Measurements from ENCODE around the gene ATXN7.

Gene ATXN7

DNA sequence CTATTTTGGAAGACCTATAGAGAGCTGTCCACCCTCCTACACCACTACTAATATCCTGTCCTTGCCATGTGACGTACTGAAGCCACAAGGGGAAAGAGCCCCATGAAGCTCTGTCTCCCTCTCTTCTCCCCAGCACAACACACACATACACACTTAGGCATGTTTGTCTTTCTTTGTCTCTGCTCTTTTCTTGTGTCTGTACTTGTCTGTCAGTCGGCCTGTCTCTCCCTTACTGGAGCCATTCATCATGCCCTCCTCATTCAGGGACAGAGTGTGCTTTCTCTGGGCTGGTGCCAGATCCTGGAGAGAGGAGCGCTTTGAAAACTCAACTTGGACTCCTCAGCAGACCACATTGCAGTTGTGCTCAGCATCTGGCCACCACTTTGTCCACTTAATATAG, 112.1 kb downstream of the ATXN7 start:
- no peak overlapping the region for H3K27ac ChIP-seq
- TF ChIP-seq ZFX (IDR thresholded peaks at IDR 0.05), result no peak
- TF ChIP-seq, protein P1, sequence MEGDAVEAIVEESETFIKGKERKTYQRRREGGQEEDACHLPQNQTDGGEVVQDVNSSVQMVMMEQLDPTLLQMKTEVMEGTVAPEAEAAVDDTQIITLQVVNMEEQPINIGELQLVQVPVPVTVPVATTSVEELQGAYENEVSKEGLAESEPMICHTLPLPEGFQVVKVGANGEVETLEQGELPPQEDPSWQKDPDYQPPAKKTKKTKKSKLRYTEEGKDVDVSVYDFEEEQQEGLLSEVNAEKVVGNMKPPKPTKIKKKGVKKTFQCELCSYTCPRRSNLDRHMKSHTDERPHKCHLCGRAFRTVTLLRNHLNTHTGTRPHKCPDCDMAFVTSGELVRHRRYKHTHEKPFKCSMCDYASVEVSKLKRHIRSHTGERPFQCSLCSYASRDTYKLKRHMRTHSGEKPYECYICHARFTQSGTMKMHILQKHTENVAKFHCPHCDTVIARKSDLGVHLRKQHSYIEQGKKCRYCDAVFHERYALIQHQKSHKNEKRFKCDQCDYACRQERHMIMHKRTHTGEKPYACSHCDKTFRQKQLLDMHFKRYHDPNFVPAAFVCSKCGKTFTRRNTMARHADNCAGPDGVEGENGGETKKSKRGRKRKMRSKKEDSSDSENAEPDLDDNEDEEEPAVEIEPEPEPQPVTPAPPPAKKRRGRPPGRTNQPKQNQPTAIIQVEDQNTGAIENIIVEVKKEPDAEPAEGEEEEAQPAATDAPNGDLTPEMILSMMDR (conservative IDR thresholded peaks at IDR 0.05), result no peak

DNA sequence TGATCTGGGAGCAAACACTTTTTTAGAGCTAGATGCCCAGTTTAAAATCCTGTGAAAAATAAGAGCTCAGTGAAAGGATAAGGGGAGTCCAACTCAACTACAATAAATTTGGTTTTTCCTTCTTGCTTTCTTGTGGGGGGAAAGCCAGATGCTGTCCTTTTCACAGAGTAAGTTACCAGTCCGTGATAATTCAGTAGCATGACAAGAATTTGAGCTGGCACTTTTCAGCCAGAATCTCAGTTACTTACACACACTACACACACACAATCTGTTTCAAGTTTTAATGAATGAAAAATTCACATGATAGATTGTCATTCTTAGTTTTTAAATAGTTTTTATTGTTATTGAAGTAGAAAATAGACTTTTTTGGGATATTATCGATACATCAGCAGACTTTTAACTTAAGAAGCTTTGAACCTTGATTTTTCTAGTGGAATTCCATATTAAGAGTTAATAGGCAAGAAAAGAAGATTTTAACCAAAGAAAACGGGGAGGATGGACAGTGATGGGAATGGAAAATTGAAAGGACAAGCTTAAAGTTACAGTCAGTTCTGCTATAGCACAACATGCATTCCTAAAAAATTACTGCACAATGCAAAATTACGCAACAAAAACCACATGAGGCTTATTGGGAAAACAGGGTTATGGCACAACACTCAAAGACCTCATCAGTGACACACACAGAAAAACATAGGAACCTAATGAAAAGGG, 112.6 kb downstream of the ATXN7 start:
- H3K27ac ChIP-seq, result no peak overlapping the region
- TF ChIP-seq, protein P1 (conservative IDR thresholded peaks at IDR 0.05), result no peak
- no peak for TF ChIP-seq ZFX (IDR thresholded peaks at IDR 0.05)

DNA sequence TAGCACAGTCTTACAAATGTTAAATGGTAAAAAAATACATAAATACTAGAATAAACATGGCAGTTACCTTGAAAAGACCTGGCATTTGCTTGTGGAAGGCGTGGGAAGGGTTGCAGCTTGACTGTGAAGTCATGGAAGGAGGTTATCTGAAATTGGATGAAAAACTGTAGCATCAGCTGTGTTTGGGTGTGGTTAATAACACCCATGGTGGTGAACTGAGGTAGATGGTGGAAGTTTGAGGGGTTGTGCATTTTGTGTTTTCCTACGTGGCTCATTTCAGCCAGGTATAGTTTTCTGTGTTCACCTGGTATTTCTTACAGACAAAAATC, 113.2 kb downstream of the ATXN7 start:
- no peak for TF ChIP-seq ZFX (IDR thresholded peaks at IDR 0.05)
- TF ChIP-seq, protein P1 (conservative IDR thresholded peaks at IDR 0.05), result no peak
- H3K27ac ChIP-seq, result no peak overlapping the region

DNA sequence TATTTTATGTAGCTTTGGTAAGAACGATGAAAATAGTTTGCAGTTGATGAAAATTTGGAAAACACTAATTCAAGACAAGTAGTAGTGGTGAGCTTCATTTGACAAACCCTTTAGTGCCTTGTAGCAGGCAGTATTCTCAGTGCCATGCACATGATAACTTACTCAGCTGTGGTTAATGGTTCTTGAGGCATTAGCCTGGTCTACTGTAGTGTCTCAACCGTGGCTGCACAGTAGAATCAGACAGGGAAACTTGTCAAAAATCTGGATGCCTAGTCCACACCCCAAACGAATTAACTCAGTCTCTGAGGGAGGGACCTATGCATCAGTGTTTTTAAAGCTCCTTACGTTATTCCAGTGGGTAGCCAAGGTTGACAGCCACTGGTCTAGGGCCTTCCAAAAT, 114.2 kb downstream of the ATXN7 start:
- TF ChIP-seq, protein P1 (conservative IDR thresholded peaks at IDR 0.05), result no peak
- H3K27ac ChIP-seq, result no peak overlapping the region

DNA sequence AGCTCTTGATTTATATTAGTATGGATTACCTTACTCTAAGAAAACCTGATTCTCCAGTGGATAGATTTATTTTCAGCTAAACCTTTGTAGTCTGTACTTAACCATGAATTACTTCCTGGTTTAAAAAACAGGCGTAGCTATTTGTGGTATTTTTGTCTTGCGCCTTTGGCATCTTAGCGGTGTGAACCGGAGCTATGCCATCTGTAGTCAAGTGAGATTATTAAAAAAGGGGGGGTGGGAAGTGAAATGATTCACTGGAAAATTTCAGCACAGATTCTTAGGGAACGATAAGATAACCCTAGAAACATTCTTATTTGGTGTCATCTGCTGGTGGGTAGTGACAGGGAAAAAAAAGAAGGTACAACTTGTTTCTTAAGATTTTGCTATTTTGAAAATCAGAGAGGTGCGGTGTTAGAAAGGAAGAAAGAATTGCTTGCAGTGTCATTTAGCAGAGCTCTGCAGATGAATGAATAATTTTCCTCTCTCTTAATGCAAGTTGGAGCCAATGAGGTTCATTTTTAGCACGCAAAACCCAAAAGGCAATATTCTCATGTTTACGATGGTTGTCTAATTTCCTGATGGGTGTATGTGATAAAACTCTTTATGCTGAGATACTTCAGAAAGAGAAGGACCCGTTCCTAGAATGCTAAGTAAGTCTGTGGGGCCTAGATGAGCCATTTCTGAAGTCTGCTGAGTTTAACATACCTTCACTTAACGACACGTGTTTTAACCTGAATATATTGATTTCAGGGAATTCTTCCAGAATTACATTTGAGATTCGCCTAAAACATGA, 115.6 kb downstream of the ATXN7 start:
- no peak for TF ChIP-seq ZFX (IDR thresholded peaks at IDR 0.05)
- TF ChIP-seq, protein P1 (conservative IDR thresholded peaks at IDR 0.05), result no peak
- no peak overlapping the region for H3K27ac ChIP-seq

DNA sequence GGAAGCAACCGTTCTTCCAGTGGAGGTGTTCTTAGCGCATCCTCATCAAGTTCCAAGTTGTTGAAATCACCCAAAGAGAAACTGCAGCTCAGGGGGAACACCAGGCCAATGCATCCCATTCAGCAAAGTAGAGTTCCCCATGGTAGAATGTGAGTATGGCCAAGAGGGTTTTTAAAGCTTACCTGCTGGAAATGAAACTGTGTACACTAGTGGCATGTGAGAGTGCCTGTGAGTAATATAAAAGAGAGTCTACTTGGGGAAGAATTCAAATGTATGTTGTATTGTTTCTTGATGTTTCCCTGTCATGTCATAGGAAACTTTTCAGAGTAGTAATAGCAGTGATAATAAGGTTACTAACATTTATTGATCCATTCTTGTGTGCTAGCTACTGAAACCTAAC, 116.4 kb downstream of the ATXN7 start:
- no peak overlapping the region for H3K27ac ChIP-seq
- TF ChIP-seq, protein P1 (conservative IDR thresholded peaks at IDR 0.05), result no peak
- no peak for TF ChIP-seq ZFX (IDR thresholded peaks at IDR 0.05)

DNA sequence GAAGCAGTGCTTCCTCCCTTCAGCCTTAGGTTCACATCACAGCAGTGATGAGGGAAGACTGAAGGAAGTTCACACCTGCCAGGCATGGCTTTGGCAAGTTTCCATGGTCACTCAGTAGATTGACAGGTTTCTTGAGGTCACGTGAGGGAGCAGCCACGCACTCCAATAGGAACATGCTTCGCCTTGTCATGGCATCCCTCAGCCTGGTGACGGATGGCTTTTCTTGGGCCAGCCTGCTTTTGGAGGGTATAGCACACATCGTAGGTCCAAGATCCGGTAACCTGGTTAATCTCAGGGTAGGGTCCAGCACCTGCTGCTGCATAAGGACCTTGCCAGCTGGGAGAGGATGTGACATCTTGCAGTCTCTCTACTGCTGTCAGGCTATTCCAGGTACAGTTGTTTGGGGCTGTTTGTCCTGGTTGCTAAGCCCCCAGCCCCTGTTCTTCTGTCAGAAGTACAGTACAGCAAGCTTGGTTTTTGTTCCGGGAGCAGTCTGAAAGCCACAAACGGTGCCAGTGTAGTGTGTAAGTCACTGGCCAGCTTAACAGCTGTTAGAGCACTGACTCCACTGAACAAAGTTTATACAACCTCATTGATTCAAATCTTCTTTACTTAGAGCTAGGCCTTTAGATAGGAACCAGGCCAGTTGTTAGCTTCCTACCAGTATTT, 117.3 kb downstream of the ATXN7 start:
- TF ChIP-seq, protein P1 (conservative IDR thresholded peaks at IDR 0.05), result no peak
- TF ChIP-seq ZFX (IDR thresholded peaks at IDR 0.05), result no peak
- no peak overlapping the region for H3K27ac ChIP-seq
